Smooth muscle cell (in vitro differentiated cells): ENCODE measurements around the gene DCAF15. TPM values are rescaled to one million over a fixed set of nuclear protein-coding genes. Genes with fewer than 3 reads are reported as not detected.
"Not testable (repeated sequence)": the region's sequence is repeated elsewhere in the genome, so short reads cannot be mapped to it uniquely, and the experiment has no call there.

Source experiments
- DNase-seq: peaks from one replicate; lab custom pipeline; 2025; ENCODE audit not compliant: unreplicated experiment; lab: John Stamatoyannopoulos, UW
- H2AFZ ChIP-seq: fragments of 200-600 bp; sonication (generic); 2 replicates; pipeline ENCODE4 v1.6.0; 2016; ENCODE audit warnings: antibody characterized with exemption, low read depth, mild to moderate bottlenecking
- H3F3A ChIP-seq: fragments of 200-600 bp; sonication (generic); 2 replicates; pipeline ENCODE4 v1.6.0; 2017; ENCODE audit warnings: antibody characterized with exemption, low read depth
- H3K27ac ChIP-seq: fragments of 200-600 bp; sonication (generic); 2 replicates; pipeline ENCODE4 v1.5.1; 2016; ENCODE audit warnings: low read depth, mild to moderate bottlenecking
- H3K27me3 ChIP-seq: fragments of 200-600 bp; sonication (generic); 2 replicates; pipeline ENCODE4 v1.6.1; 2016; ENCODE audit warnings: low read depth, mild to moderate bottlenecking
- H3K36me3 ChIP-seq: fragments of 200-600 bp; sonication (generic); 2 replicates; pipeline ENCODE4 v1.5.1; 2016; ENCODE audit warnings: low read depth
- H3K4me1 ChIP-seq: fragments of 200-600 bp; sonication (generic); 2 replicates; pipeline ENCODE4 v1.5.1; 2016; ENCODE audit warnings: low read depth
- H3K4me2 ChIP-seq: fragments of 200-600 bp; sonication (generic); 2 replicates; pipeline ENCODE4 v1.6.0; 2016; ENCODE audit warnings: mild to moderate bottlenecking
- H3K4me3 ChIP-seq: fragments of 200-600 bp; sonication (generic); 2 replicates; pipeline ENCODE4 v1.5.1; 2016; ENCODE audit warnings: mild to moderate bottlenecking
- H3K79me2 ChIP-seq: fragments of 200-600 bp; sonication (generic); 2 replicates; pipeline ENCODE4 v1.6.0; 2016; ENCODE audit warnings: low read depth, mild to moderate bottlenecking
- H3K9ac ChIP-seq: fragments of 200-600 bp; sonication (generic); 2 replicates; pipeline ENCODE4 v1.6.0; 2016; ENCODE audit warnings: low read depth
- H3K9me3 ChIP-seq: fragments of 200-600 bp; sonication (generic); replicated peaks from 2 replicates; pipeline ENCODE4 v1.5.1; 2016; ENCODE audit warnings: low read depth
- H4K20me1 ChIP-seq: fragments of 200-600 bp; sonication (generic); 2 replicates; pipeline ENCODE4 v1.6.0; 2016; ENCODE audit warnings: low read depth
- CTCF ChIP-seq: fragments of 200-600 bp; sonication (generic); IDR thresholded peaks from 2 replicates; pipeline ENCODE4 v1.5.1; 2017; ENCODE audit warnings: borderline replicate concordance, mild to moderate bottlenecking, antibody characterized with exemption; ENCODE audit not compliant: insufficient read depth, poor library complexity, severe bottlenecking
- WGBS: methylation state at CpG from one replicate; pipeline ENCODE4 v1.1.7; 2016; ENCODE audit warnings: low lambda C conversion rate; 5-methylcytosine and 5-hydroxymethylcytosine counted together
- polyA plus RNA-seq: library from polyadenylated mRNA; unstranded; fragments of >200 nt; fragmentation: Nextera tagmentation; extraction: Ambion mirVana; gene quantifications from 2 replicates; pipeline ENCODE4 v1.2.1, GENCODE V29; 2016
- total RNA-seq: library from RNA; depleted of rRNA; stranded (reverse); fragments of >200 nt; gene quantifications from 2 replicates; pipeline ENCODE4 v1.2.3, GENCODE V29; 2014

DCAF15 gene
- total and polyA plus RNA-seq, 2 experiments from 2014 or later, result 12.4 to 27.0 TPM

- no peaks in the 10 kb centered on the region for H3K79me2 ChIP-seq
- TF ChIP-seq CTCF, result no peak
- H3K4me3 ChIP-seq, result no peak overlapping the region
- no peak overlapping the region for H2AFZ ChIP-seq
- no peak overlapping the region for H3K4me2 ChIP-seq
- no peak overlapping the region for H3K9ac ChIP-seq
- H3K4me1 ChIP-seq, result peaks cover 13% of the 10 kb centered on the region
- H3F3A ChIP-seq, result peaks cover 9% of the 10 kb centered on the region
- no peaks in the 10 kb centered on the region for H4K20me1 ChIP-seq
- H3K27ac ChIP-seq, result no peak overlapping the region
- no peaks in the 10 kb centered on the region for H3K27me3 ChIP-seq
- H3K9me3 ChIP-seq, result no peaks in the 10 kb centered on the region
- no peak for DNase-seq
- 95% methylated on average over 20 of the region's 20 CpGs for WGBS
- H3K36me3 ChIP-seq, result no peaks in the 10 kb centered on the region
Measured at GRCh38 chr19:13965926-13966683, 13.8 kb downstream of the DCAF15 start.

GRCh38 chr19:13966684-13967128, 14.4 kb downstream of the DCAF15 start:
- Histone ChIP-seq H2AFZ (no peak overlapping the region), H3F3A (peaks cover 9% of the 10 kb centered on the region), H3K27me3 (no peaks in the 10 kb centered on the region), H3K4me3 (no peak overlapping the region), H3K4me1 (peaks cover 13% of the 10 kb centered on the region), H3K9me3 (no peaks in the 10 kb centered on the region), H3K27ac (no peak overlapping the region), H3K9ac (no peak overlapping the region), H3K79me2 (no peaks in the 10 kb centered on the region), H3K4me2 (no peak overlapping the region), H3K36me3 (no peaks in the 10 kb centered on the region), H4K20me1 (no peaks in the 10 kb centered on the region)
- TF ChIP-seq CTCF, result no peak
- over 99% methylated on average over 14 of the region's 14 CpGs for WGBS
- no peak for DNase-seq

GRCh38 chr19:13967206-13967605, 14.9 kb downstream of the DCAF15 start:
- H3F3A ChIP-seq, DNase-seq, H2AFZ ChIP-seq, H3K27ac ChIP-seq, H3K79me2 ChIP-seq, H3K4me1 ChIP-seq, H3K36me3 ChIP-seq, H3K4me2 ChIP-seq, H3K27me3 ChIP-seq, H3K9ac ChIP-seq, H3K4me3 ChIP-seq, H3K9me3 ChIP-seq, H4K20me1 ChIP-seq: not testable (repeated sequence)
- WGBS, result 91% methylated on average over 8 of the region's 8 CpGs

- H3K27ac ChIP-seq, result no peak overlapping the region
- peaks cover 9% of the 10 kb centered on the region for H3F3A ChIP-seq
- H3K9ac ChIP-seq, result no peak overlapping the region
- no peaks in the 10 kb centered on the region for H3K27me3 ChIP-seq
- H3K4me1 ChIP-seq, result no peaks in the 10 kb centered on the region
- no peak overlapping the region for H3K4me2 ChIP-seq
- no peak for DNase-seq
- no peaks in the 10 kb centered on the region for H4K20me1 ChIP-seq
- no peak overlapping the region for H2AFZ ChIP-seq
- H3K4me3 ChIP-seq, result no peak overlapping the region
- no peaks in the 10 kb centered on the region for H3K79me2 ChIP-seq
- H3K36me3 ChIP-seq, result no peaks in the 10 kb centered on the region
- WGBS, result 94% methylated on average over 15 of the region's 22 CpGs
- TF ChIP-seq CTCF, result no peak
- no peaks in the 10 kb centered on the region for H3K9me3 ChIP-seq
Measured at GRCh38 chr19:13968383-13968935, 16.1 kb downstream of the DCAF15 start.
